NCI-H1436 (cell line): ENCODE data around the gene NKX2-3.

Experiments
- DNase-seq: peaks from one replicate; lab custom pipeline; 2025; lab: John Stamatoyannopoulos, UW

The NKX2-3 gene

DNA sequence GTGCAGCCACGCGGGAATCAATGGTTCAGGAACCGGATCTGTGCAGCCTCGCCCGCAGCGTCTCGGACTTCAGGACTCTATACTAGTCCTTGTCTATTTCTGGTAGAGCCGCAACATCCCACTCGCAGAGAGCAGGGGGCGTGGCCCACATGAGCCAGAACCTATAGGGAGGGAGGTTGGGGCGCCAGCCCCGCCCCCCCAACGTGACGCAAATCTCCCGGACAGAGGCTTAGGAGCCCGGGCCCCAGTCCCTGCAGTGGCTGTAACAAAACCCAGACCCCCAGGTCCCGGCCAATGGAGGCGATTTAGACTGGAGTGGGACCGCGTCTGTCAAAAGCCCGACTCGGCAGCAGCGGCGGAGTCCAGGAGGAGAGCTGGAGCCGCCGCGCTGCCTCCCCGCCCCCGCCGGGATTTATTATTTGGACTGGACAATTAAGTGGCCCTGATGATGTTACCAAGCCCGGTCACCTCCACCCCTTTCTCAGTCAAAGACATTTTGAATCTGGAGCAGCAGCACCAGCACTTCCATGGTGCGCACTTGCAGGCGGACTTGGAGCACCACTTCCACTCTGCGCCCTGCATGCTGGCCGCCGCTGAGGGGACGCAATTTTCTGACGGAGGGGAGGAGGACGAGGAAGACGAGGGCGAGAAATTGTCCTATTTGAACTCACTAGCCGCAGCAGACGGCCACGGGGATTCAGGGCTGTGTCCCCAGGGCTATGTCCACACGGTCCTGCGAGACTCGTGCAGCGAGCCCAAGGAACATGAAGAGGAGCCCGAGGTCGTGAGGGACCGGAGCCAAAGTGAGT lies at the start of gene NKX2-3:
TSS of gene NKX2-3 (plus strand) at position 256 of the 809 bp plus-strand sequence. CDS start at position 446, 190 bp downstream.
- no peak for DNase-seq

DNA sequence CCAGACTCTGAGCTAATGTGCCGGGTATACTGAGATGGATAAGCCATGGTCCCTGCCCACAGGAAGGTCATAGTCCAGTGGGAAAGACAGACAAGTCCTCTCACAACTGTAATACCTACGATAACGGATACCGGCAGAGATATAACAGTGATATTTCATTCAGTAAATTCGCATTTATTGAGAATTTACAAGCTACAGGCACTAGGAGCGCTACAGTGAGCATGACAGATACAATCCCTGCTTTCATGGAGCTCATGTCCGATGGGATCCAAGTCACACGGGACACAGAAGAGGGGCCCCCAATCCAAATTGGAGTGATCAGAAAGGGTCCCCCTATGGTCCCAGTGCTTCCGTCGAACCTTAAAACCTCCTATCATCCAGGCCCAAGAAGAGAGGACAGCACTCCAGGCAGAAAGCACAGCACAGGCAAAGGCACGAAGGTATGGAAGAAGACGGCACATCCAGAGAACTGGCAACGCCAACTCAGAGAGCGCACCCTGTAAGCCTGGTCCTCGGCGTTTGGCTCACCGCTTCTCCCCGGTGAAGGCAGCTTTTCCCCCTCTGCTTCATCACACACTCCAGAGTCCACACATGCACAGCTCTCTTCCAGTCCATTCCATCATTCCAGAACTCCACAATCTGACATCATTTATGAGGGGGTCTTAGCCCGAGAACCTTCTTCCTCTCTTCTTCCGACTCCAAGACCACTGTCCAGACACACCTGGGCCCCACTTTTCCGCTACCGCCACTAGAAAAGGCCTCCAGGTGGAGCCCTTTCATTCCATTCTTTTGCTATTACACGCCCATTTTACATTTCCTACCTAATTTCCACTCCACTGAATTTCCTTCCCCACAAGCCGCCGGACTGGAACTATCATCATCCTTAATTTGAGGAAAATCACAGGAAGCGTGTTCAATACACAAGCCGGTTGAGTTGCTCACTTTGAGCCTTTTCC lies 47.8 kb upstream of the NKX2-3 start:
- no peak for DNase-seq

DNA sequence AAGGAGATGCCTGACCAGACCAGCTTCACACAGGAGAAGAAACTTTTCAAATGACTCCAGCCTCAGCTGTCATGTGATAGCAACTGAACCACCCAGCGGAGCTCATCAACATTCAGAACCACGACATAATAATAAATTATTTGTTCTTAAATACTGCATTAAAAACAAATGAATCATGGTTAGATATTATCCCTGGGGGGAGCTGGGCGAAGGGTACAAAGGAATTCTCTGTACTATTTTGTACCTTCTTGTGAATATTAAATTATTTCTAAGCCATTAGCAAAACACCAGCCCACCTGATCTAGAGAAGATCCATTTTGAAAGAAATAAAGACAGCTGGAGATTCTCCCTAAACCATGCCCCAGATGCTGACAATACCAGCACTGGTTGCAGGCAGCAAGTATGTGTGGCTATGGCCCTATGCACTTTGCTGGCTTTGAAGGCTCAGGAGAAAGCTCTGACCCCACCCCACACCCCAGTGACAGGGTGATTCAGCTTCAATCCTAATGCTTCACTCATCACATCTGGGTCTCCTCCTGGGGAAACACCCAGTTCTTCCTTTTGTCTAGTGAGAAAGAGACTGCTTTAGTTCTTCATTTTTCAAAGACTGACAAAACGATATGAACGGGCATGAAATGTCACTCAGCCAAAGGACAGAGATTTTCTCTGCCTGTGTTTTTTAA lies 45.5 kb upstream of the NKX2-3 start:
- no peak for DNase-seq

DNA sequence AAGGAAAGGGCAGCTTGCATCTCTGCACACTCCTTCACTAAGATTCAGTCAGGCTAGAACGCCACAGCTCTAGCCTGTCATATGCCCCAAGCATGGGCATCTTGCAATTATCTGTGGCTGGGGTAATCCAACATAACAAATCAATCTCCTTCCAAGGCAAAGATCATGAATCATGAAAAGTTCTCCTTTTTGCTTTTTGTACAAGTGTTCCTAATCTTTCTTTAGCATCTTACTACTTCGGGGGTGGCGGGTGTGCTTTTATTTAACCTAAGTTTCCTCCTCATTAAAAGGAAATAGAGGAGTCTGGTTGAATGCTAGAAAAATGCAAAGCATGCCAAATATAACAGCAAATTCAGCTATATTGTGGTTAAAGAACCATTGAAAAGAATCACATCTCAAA lies 43.5 kb upstream of the NKX2-3 start:
- no peak for DNase-seq

DNA sequence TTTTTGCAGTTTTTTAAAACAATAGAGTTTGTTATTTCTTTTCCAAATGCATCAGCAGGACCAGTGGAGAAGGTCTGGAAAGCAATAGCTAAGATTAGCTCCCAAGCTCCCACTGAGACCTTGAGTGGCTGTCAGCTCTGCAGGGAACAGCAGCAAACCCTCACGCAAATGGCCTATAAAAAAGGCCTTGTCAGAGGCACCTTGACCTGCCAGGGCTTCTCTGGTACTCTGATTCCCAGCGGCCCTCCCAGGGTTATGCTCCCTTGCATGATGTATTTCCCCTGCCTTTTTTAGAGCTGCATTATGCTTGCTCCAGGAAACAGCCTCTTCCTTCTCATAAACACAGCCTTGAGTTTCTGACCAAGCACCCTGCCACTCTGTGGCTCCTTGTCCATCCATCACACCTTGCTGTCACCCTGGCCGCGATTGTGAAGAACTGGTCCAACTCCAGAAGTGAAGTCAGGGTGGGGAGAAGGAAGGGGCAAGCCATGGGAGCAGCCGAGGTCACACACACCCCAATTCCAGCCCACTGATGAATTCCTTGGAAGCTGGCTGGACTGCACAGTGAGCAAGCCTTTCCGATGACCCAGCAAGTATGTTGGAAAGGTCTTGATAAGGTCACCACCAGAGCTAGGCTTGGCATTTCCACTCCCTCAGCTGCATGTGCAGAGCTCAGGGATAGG lies 35.3 kb upstream of the NKX2-3 start:
- no peak for DNase-seq

DNA sequence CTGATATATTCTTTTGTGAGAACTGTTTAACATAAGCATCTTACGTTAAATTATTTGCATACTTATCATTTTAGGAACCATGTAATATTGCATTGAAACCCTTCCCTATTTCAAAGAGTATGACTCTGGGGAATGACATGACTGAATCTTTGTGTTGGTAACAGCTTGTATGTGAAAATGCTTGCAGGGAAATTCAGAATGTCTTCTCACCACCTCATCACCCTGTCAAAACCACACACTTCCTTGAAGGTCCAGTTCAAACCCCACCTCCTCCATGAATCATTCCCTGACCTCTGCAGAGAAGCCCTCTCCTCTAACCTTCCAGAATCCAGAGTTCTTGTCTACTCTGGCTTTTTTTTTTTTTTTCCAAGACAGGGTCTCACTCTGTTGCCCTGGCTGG lies 26.3 kb upstream of the NKX2-3 start:
- no peak for DNase-seq

DNA sequence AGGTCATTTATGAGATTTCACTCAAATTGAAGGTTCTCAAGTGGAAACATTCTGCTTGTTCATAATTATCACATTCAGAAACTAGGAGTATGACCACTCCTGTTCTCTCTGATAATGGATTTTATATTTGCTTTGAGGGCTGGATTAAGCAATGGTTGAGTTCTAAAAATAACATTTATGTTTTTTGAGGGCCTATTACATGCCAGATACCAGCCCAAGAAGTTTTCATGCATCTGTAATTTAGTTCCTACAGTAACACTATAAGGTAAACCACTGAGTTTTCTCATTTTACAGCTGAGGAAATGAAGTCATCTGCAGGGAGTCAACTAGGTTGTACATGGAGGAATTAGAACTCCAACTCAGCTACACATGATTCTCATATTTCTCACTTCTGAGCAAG lies 25.5 kb upstream of the NKX2-3 start:
- DNase-seq: no peak

DNA sequence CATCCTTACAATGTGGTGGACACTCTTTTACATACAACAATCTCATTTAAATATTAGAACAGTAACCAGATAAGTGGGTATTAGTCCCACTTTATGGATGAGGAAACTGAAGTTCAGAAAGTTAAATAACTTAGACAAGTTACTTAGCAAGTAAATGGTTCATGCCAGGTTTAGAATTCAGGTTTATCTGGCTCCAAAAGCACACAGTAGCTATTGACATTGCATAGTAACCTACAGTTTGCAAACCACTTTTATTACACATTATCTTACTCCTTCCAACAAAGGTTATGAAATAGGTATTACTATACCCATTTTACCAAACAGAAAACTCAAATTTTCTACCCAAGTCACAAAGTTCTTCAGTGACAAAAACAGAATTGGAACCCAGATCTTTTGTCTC lies 19.7 kb upstream of the NKX2-3 start:
- no peak for DNase-seq

DNA sequence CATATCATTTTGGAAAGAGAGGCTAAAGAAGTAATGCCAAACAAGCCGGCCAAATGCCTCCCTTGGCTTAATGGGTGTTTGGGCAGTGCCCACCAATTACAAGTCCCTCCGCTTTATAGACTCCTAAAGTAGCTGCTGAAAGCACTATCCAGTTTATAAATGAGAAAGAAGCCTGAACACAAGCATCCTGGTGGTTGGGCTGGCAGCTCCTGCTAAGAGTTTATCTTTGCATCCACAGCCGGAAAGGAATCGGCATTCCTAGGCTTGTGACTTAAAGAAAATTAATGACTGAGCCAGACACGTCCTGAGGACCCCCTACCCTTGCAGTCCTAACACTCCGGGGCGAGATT lies 13.1 kb upstream of the NKX2-3 start:
- no peak for DNase-seq

DNA sequence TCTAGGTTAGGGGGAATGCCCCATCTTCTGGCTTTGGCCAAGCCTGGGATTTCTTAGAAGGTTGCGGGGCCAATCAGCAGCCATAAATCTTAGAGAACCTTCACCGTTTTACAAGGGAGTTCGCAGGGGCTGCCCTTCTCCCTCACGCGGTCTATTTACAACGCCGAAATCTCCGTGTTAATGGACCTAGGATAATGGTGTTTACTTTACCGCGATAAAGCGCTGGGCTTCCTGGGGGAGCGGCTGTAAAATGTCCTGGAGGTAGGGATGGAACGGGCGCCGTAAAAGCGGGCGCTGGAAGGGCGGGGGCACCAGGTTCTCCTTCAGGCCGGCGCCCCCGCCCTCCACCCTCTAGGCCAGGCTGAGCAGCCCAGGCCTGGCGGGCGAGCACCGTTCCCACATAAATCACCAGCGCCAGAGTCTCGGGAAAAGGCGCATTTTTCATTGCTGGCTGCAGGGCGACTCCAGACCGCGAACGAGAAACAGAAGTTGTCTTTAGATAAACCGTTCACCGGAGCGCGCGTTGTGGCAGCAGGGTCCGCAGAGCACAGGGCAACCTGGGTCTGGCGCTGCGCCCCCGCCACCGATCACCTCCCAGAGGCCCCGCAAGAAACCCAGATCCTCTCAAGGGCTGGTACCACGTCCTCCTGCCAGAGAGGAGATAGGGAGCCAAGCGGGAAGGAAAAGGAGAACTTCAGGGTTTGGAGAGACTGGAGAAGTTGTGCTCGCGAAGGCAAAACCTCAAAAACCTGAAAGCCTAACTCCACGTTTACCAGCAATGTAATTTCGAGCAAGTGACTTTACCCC lies 12.5 kb upstream of the NKX2-3 start:
- DNase-seq: no peak

DNA sequence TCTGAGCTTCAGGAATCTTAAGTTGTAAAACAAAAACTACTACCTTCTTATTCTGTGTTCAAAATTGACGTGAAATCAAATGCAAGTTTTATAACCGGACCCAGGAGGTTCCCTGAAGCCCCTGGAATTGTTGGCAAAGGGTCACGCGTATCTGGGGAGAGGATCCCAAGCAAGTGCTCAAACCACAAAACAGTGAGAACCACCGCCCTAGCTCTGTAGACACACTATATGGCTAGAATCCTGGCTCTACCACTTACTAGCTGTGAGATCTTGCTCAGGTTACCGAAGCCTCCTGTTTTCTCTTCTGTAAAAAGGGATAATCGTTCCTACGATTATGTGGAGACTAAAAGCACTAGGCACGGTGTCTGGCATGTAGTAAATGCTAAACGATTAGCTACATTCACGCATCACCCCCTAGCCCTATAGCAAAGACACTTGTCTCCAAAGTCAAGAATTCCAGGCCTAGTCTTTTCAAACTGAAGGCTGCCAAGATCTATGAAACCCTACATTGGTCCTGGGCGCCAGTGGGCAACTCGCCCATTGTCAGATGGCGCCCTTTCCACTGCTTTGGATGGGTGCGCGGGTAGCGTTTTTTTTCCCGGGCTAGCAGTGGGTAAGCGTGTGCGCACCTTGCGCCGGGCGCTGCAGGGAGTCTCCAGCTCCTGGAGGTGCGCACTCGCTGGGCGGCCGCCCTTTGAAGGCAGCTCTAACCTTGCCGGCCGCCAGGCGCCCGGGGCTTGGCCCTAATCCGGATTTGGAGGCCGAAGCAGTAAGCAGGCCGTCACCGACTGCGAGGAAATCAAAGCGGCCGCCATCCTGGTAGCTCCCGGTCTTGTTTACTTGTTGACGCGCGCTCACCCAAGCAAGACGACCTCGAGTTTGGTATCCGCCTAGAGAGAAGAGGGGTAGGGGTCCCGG lies 11.6 kb upstream of the NKX2-3 start:
- no peak for DNase-seq

DNA sequence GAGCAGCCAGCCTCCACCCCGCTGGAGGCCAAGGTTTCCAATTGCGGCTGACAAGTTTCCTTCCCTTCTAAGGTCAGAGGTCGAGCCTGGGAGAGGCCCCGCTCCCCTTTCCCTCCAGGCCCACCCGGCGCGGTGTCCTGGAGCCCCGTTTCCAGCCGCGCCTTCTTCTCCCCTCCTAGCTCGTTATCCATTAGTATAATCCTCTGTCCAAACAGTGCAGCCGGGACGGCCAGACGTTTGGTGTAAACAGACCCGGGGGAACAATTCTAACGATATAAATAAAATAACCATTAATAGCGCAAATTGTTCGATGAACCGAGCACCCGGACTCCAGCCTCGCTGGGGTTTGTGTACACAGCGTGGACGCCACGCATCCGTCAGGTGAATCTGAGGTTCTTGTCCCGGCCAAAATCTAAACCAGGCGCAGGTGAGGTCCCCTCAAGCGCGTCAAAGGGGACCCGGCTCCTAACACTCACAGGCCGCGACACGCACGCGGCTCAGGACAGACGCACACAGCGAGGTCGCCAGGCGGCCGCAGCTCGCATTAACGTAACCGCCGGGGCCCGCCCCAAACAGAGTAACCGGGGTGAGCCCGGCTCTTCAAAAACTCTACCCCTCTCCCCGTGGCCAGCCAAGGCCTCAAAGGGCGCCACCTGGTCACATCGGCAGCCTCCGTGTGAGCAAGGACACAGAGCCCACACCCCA lies 10.8 kb upstream of the NKX2-3 start:
- no peak for DNase-seq

DNA sequence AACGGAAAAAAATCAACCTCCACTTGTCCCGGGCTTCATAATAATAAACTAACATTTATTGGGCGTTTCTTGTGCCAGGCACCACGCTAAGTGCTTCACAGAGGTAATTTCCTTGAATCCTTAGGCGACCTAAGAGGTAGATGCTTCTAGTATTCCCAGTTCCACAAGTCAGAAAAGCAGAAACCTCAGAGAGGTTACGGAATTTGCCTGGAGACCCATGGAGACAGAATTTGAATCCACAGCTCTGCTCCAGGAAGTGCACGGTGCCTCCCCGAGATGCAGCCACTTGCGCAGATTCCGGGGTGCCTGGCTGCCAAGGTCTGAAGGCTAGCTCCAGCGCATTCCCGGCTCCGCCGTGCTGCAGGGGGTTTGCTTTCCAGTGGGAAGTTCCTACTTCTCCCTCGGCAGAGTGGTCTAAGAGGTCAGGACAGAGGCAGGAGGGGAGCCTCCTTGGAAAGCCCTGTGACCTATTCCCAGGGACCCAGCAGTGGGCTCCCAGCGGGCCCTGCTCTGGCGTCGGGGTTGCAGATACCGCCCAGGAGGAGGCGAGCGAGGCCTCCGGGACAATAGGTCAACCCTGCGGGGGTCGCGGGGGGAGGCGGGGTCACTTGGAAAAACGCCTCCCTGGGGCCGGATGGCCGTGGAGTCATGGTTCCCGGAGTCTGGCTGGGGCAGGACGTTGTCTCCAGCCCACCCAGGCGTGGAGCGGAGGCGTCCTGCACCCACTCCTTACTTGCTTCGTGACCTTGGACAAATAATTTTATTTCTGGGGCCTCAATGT lies 10.1 kb upstream of the NKX2-3 start:
- DNase-seq: no peak

DNA sequence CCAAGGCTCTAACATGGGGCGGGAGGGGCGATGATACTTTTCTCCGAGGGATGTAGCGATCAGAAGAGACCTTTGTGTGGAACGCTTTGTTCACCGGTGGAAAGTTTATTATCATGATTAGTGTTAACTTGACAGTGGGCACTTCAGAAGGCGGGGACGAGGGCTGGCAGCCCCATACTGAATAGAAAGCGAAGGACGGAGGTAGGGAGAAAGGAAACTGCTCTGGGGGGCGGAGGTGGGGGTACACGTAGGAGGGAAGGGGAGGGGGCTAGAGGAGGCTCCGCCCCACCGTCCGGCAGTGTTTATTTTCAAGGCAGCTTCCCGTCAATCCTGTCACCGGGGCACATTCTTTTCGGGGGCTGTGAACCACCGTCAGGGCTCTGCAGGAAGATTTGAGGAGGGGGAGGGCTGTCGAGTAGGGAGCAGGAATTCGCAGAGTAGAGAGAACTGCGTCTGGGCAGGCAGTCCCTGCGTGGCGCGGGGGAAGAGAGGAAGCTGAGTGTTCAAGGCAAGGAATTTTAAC lies 9.4 kb upstream of the NKX2-3 start:
- no peak for DNase-seq

DNA sequence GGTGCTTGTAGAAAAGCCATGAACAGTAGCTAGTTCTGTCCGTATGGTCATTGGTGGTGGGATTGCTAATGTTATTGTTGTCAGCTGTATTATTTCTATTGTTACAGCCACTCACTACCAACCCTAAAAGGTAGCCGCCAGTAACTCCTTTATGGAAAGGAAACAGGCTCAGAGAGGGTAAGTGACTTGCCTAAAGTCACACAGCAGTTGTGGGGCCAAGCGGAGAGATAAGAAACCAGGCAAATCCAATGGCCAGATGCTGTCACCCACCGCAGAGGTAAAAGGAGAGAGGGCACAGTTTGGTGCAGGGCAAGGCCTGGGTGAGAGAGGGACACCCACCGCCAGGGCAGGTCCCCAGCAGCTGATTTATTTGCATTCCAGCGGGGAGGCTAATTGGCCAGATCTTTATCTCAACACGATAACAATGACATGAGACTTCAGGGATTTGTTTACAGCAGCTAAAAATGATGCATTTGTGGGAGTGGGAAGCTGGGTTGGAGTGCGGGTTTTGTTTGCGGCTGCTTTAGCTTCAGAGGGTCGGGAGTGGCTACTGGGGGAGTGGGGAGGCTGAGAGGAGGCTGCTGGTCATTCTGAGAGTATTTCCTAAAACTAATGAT lies 8.6 kb upstream of the NKX2-3 start:
- no peak for DNase-seq

DNA sequence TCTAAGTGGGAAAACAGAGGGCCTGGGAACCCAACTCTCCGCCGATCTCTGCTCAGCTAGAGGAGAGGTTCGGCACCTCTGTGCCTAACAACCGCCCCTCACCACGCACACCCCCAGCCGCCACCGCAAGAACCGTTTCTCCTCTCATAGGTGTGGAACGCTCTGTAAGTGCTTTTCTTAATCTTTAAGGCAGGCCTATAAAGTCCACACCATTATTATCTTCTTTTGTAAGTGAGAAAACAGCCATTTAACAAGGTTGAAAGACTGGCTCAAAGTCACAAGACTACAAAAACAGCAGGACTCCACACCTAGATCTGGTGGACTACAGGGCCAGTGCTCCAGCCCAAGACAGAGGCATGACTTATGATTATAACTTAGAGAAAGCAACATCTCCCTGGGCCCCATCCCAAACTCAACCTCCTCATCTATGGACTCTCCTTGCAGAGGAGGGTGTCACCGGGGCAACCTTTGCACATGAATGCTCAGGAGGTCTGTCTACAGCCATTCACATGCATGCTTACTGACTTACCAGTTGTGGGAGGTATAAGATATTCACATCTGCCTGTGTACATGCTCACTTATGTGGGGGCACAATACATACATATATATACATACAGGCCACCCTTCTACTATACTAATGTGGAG lies 7.9 kb upstream of the NKX2-3 start:
- DNase-seq: no peak

DNA sequence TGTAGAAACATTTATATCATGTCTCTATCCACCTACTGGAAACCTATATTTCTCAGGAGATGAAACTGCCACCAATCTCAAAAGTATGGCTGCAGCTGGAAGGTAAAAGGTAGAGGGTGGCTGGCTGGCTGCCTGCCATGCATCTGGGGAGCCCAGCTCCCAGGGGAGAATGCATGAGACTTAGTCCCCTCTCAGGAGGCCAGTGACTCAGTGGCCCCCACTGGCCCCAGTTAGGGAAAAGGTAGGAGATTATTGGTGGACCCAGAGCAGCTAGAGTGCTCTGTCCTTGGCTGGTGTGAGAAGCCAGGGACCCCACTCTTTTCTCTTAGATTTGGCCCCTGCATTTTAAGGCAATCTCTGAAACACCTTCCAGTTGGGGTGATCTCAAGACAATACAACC lies 6.8 kb upstream of the NKX2-3 start:
- DNase-seq: no peak
